Right lung (tissue), 5 donors: Measurements from ENCODE around the gene CX3CL1. TPM values are rescaled to one million over a fixed set of nuclear protein-coding genes. Genes with fewer than 3 reads are reported as not detected.

ENCODE experiments used
- DNase-seq, 2 donors: peaks; one replicate each; pipeline ENCODE4 v3.0.0-alpha.2; 2013
- polyA plus RNA-seq, 5 donors: library from polyadenylated mRNA; unstranded; fragments of 120-200 nt; gene quantifications; one replicate each; pipeline versions ENCODE4 v1.2.1 to v1.2.3, GENCODE V29; 2013; ENCODE audit warnings: inconsistent platforms in 1 of 5, low replicate concordance in 1 of 5; ENCODE audit not compliant: insufficient read length in 5 of 5, insufficient read depth in 1 of 5

The CX3CL1 gene
- polyA plus RNA-seq, 5 donors = 8.4 to 13.3 (median 9.5) TPM

GRCh38 chr16:57432989-57433388 lies 60.7 kb downstream of the CX3CL1 start:
- DNase-seq = no peak

- no peak for DNase-seq
These were observed 61.7 kb downstream of the CX3CL1 start for GRCh38 chr16:57434003-57434402.

Other genes starting within 250 kb of the CX3CL1 start
- 100 to 1,000 TPM in 4 of 5 donors, 10 to 100 TPM in 1; 94.0 to 123 (median 115) TPM for gene PSME3IP1, start 186.5 kb upstream of the CX3CL1 start, polyA plus RNA-seq
- gene RSPRY1, start 186.2 kb upstream of the CX3CL1 start, polyA plus RNA-seq = 10 to 100 TPM; 31.4 to 50.8 (median 41.4) TPM
- 10 to 100 TPM; 64.8 to 81.7 (median 69.6) TPM for gene ARL2BP, start 127.2 kb upstream of the CX3CL1 start, polyA plus RNA-seq
- 1 to 10 TPM; 3.2 to 7.5 (median 5.4) TPM for gene PLLP, start 87.8 kb upstream of the CX3CL1 start, polyA plus RNA-seq
- gene CCL22, start 13.7 kb upstream of the CX3CL1 start, polyA plus RNA-seq = under 1 TPM; 0.15 to 0.39 (median 0.22) TPM
- gene CCL17, start 32.3 kb downstream of the CX3CL1 start, polyA plus RNA-seq = not detected
- gene CIAPIN1, start 74.9 kb downstream of the CX3CL1 start, polyA plus RNA-seq = 10 to 100 TPM; 57.9 to 79.3 (median 75.1) TPM
- gene COQ9, start 75.0 kb downstream of the CX3CL1 start, polyA plus RNA-seq = 10 to 100 TPM; 57.0 to 65.0 (median 59.4) TPM
- 10 to 100 TPM; 74.4 to 87.6 (median 77.5) TPM for gene POLR2C, start 90.2 kb downstream of the CX3CL1 start, polyA plus RNA-seq
- gene DOK4, start 114.0 kb downstream of the CX3CL1 start, polyA plus RNA-seq = 10 to 100 TPM; 26.4 to 36.5 (median 30.7) TPM
- 10 to 100 TPM; 11.1 to 20.4 (median 14.2) TPM for gene CCDC102A, start 164.1 kb downstream of the CX3CL1 start, polyA plus RNA-seq
- gene ADGRG5, start 170.2 kb downstream of the CX3CL1 start, polyA plus RNA-seq = 1 to 10 TPM in 1 of 5 donors, under 1 TPM in 4; 0.59 to 1.3 (median 0.69) TPM